Endothelial cell of umbilical vein (primary cell): ENCODE results near the gene RNASE13. TPM values are rescaled to one million over a fixed set of nuclear protein-coding genes. Genes with fewer than 3 reads are reported as not detected.

Experiments used
- BruUV-seq: library from RNA; stranded (reverse); fragments of 400-500 nt; replicated peaks from 2 replicates; lab custom pipeline; 2021; lab: Mats Ljungman, UMichigan
- CTCF ChIA-PET: fragments of 300-600, 350-600 bp; sonication (Branson Sonifier 250); formaldehyde crosslinking; loops from one replicate; lab custom pipeline; 2021; ENCODE audit warnings: antibody characterized with exemption, inconsistent platforms; lab: Charles Lee
- POLR2A ChIA-PET: fragments of 300-600, 350-600 bp; sonication (Branson Sonifier 250); formaldehyde crosslinking; loops from one replicate; lab custom pipeline; 2021; ENCODE audit warnings: antibody characterized with exemption, inconsistent platforms; lab: Charles Lee
- DNase-seq: peaks from one replicate; pipeline ENCODE4 v3.0.0-alpha.2; 2011; ENCODE audit warnings: low read depth, low spot score
- FAIRE-seq: peaks from 2 replicates; lab custom pipeline; 2011; peaks lifted over from hg19 to GRCh38; lab: Jason Lieb, UNC
- H2AFZ ChIP-seq: 2 replicates; pipeline ENCODE4 v1.6.0; 2012; ENCODE audit warnings: low read depth, low read length, control low read depth, inconsistent platforms
- H3K27ac ChIP-seq: 2 replicates; pipeline ENCODE4 v1.5.1; 2011; ENCODE audit warnings: low read depth, mild to moderate bottlenecking, control low read depth, low read length, moderate library complexity; ENCODE audit not compliant: insufficient read depth
- H3K27me3 ChIP-seq, 2 experiments: 2 replicates each; pipeline versions ENCODE4 v1.6.0 to v1.6.1; 2011; ENCODE audit warnings: low read length in 2 of 2, mixed read lengths in 1 of 2; ENCODE audit not compliant: control insufficient read depth in 2 of 2, insufficient read depth in 2 of 2
- H3K36me3 ChIP-seq, 2 experiments: 2 replicates in 1 of 2; 3 replicates in 1 of 2; pipeline ENCODE4 v1.5.1; 2011; ENCODE audit warnings: low read length in 2 of 2, mild to moderate bottlenecking in 1 of 2, moderate library complexity in 1 of 2; ENCODE audit not compliant: control insufficient read depth in 2 of 2, insufficient read depth in 2 of 2; ENCODE audit errors: extremely low read depth in 1 of 2
- H3K4me1 ChIP-seq: 3 replicates; pipeline ENCODE4 v1.5.1; 2011; ENCODE audit warnings: mild to moderate bottlenecking, low read length; ENCODE audit not compliant: control insufficient read depth, insufficient read depth; ENCODE audit errors: extremely low read depth
- H3K4me2 ChIP-seq: 2 replicates; pipeline ENCODE4 v1.6.1; 2011; ENCODE audit warnings: low read length, control low read depth, mixed read lengths; ENCODE audit not compliant: insufficient read depth
- H3K4me3 ChIP-seq, 3 experiments: fragments of 200-600 bp in 1 of 3; sonication (generic), shearing (Covaris generic) in 1 of 3; replicated peaks in 1 of 3; 2 replicates each; pipeline ENCODE4 v1.5.1; 2011 to 2016; ENCODE audit warnings: control low read depth in 3 of 3, low read length in 3 of 3, mild to moderate bottlenecking in 2 of 3, inconsistent platforms in 1 of 3, low read depth in 1 of 3, moderate library complexity in 1 of 3; ENCODE audit not compliant: insufficient read depth in 1 of 3
- H3K79me2 ChIP-seq: 2 replicates; pipeline ENCODE4 v1.6.0; 2012; ENCODE audit warnings: low read length, inconsistent platforms; ENCODE audit not compliant: control insufficient read depth, insufficient read depth
- H3K9ac ChIP-seq: replicated peaks from 2 replicates; pipeline ENCODE3; 2011; ENCODE audit warnings: low read length, control low read depth; ENCODE audit not compliant: insufficient read depth; ENCODE audit errors: extremely low read depth
- H3K9me1 ChIP-seq: replicated peaks from 3 replicates; pipeline ENCODE4 v1.6.0; 2011; ENCODE audit warnings: mild to moderate bottlenecking, low read length; ENCODE audit not compliant: control insufficient read depth, insufficient read depth; ENCODE audit errors: extremely low read depth
- H3K9me3 ChIP-seq: replicated peaks from 2 replicates; pipeline ENCODE4 v1.5.1; 2012; ENCODE audit warnings: low read length, inconsistent platforms; ENCODE audit not compliant: control insufficient read depth, insufficient read depth
- H4K20me1 ChIP-seq: replicated peaks from 2 replicates; pipeline ENCODE3; 2011; ENCODE audit warnings: mild to moderate bottlenecking, low read length; ENCODE audit not compliant: control insufficient read depth, insufficient read depth; ENCODE audit errors: extremely low read depth
- CTCF ChIP-seq, 2 donors: IDR thresholded peaks; 1 replicate in 1 of 2; 2 replicates in 1 of 2; pipeline ENCODE4 v1.5.1; 2011; ENCODE audit warnings: low read length in 2 of 2, mild to moderate bottlenecking in 2 of 2, moderate library complexity in 2 of 2, control low read depth in 1 of 2, inconsistent platforms in 1 of 2, low read depth in 1 of 2; ENCODE audit not compliant: insufficient read depth in 1 of 2; ENCODE audit errors: extremely low read depth in 1 of 2
- EZH2 ChIP-seq: IDR thresholded peaks from 2 replicates; pipeline ENCODE4 v1.6.1; 2012; ENCODE audit warnings: borderline replicate concordance, low read depth, mild to moderate bottlenecking, moderate library complexity, low read length, inconsistent platforms; ENCODE audit not compliant: severe bottlenecking
- FOS ChIP-seq: IDR thresholded peaks from 2 replicates; pipeline ENCODE4 v1.6.1; 2011; ENCODE audit warnings: mild to moderate bottlenecking, low read length, moderate library complexity, borderline replicate concordance; ENCODE audit not compliant: insufficient read depth
- GATA2 ChIP-seq: IDR thresholded peaks from 2 replicates; pipeline ENCODE4 v1.7.0; 2011; ENCODE audit warnings: low read depth, mild to moderate bottlenecking, moderate library complexity, mixed read lengths, low read length; ENCODE audit not compliant: insufficient read length, insufficient read depth
- JUN ChIP-seq: IDR thresholded peaks from 2 replicates; pipeline ENCODE4 v1.6.1; 2011; ENCODE audit warnings: borderline replicate concordance, low read depth; ENCODE audit not compliant: insufficient read length, insufficient read depth
- MAX ChIP-seq: IDR thresholded peaks from 2 replicates; pipeline ENCODE4 v1.6.1; 2011; ENCODE audit not compliant: insufficient read depth, insufficient read length
- MYC ChIP-seq: IDR thresholded peaks from one replicate; pipeline ENCODE4 v1.6.1; 2011; ENCODE audit warnings: mild to moderate bottlenecking, low read depth, low read length
- POLR2A ChIP-seq: IDR thresholded peaks from 2 replicates; pipeline ENCODE4 v1.6.1; 2012; ENCODE audit warnings: low read depth, mild to moderate bottlenecking, control low read depth, low read length
- POLR2AphosphoS5 ChIP-seq: IDR thresholded peaks from 2 replicates; pipeline ENCODE4 v1.6.1; 2012; ENCODE audit warnings: low read depth, mild to moderate bottlenecking, control low read depth, low read length, moderate library complexity; ENCODE audit not compliant: insufficient read depth
- dilution Hi-C: fragments of 300-500 bp; cut with MboI; formaldehyde crosslinking; loops from one replicate; pipeline ENCODE4 v1.15.0; 2019; ENCODE audit warnings: low sequenced_read_pairs; ENCODE audit not compliant: extremely low pct_ligation_motif_present
- intact Hi-C: fragments of 100-400 bp; cut with micrococcal nuclease; formaldehyde crosslinking; loops from one replicate; pipeline ENCODE4 v1.10.0; 2022
- polyA plus RNA-seq, 4 experiments: library from polyadenylated mRNA; depleted of rRNA in 3 of 4; stranded (reverse) in 3 of 4; unstranded in 1 of 4; fragments of >200 nt; gene quantifications; 2 replicates each; pipeline versions ENCODE4 v1.2.1 to v1.2.3, GENCODE V29; 2011 to 2012; ENCODE audit warnings: missing spikeins in 1 of 4
- total RNA-seq: library from RNA; stranded (reverse); gene quantifications from 2 replicates; pipeline ENCODE4 v1.2.3, GENCODE V29; 2021

The RNASE13 gene
- total and polyA plus RNA-seq, 2 donors (not counting 3 experiments of a cell fraction or from before 2014, with no cell fraction given): not detected

- H3K27me3 ChIP-seq: peaks cover 20 to 26% of the 10 kb centered on the region in 2 experiments
- H3K36me3 ChIP-seq: no peaks in the 10 kb centered on the region
- TF ChIP-seq GATA2: no peak
- no peak for TF ChIP-seq POLR2A
- no peak for TF ChIP-seq JUN
- TF ChIP-seq POLR2AphosphoS5: no peak
- TF ChIP-seq MYC: no peak
- TF ChIP-seq CTCF (IDR thresholded peaks at IDR 0.05; ENCODE audit: extremely low read depth in 1 of 2, insufficient read depth in 1 of 2, low read depth in 1 of 2, low read length in 2 of 2): no peak
- TF ChIP-seq MAX: no peak
- TF ChIP-seq FOS: no peak
- TF ChIP-seq EZH2: no peak
- no peak overlapping the region for H3K4me3 ChIP-seq
- ChIA-PET CTCF (interaction anchor here (1.2 to 10.1 kb wide), 6 partner anchors 7 to 60 kb away, joined by 3 to 86 read pairs (median 4); no protein-coding TSS in a partner anchor), POLR2A (no interaction called here)
- H3K27ac ChIP-seq: no peak overlapping the region
- dilution Hi-C loops (no loop called here), intact Hi-C loops (no loop called here)
- H3K9me1 ChIP-seq: no peaks in the 10 kb centered on the region
- no TSS peak for BruUV-seq
- H3K79me2 ChIP-seq: no peaks in the 10 kb centered on the region
- H3K9me3 ChIP-seq: no peaks in the 10 kb centered on the region
- FAIRE-seq: no peak
- no peak for DNase-seq
- no peak overlapping the region for H3K9ac ChIP-seq
- no peak overlapping the region for H2AFZ ChIP-seq
- no peak overlapping the region for H3K4me2 ChIP-seq
- no peaks in the 10 kb centered on the region for H4K20me1 ChIP-seq
- no peaks in the 10 kb centered on the region for H3K4me1 ChIP-seq
These were observed 2.1 kb downstream of the RNASE13 start for GRCh38 chr14:21032326-21033132.
